ENCODE data around the gene SIAH1. TPM values are rescaled to one million over a fixed set of nuclear protein-coding genes. Genes with fewer than 3 reads are reported as not detected.

Gene SIAH1
- total RNA-seq, 4 donors from 2014 or later: 20.6 to 37.6 (median 34.4) TPM

GRCh38 chr16:48329138-48329537 is 56.1 kb downstream of the SIAH1 start:
- TF ChIP-seq, protein P1, sequence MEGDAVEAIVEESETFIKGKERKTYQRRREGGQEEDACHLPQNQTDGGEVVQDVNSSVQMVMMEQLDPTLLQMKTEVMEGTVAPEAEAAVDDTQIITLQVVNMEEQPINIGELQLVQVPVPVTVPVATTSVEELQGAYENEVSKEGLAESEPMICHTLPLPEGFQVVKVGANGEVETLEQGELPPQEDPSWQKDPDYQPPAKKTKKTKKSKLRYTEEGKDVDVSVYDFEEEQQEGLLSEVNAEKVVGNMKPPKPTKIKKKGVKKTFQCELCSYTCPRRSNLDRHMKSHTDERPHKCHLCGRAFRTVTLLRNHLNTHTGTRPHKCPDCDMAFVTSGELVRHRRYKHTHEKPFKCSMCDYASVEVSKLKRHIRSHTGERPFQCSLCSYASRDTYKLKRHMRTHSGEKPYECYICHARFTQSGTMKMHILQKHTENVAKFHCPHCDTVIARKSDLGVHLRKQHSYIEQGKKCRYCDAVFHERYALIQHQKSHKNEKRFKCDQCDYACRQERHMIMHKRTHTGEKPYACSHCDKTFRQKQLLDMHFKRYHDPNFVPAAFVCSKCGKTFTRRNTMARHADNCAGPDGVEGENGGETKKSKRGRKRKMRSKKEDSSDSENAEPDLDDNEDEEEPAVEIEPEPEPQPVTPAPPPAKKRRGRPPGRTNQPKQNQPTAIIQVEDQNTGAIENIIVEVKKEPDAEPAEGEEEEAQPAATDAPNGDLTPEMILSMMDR (IDR thresholded peaks at IDR 0.05): no peak
- no peak for TF ChIP-seq POLR2A (IDR thresholded peaks at IDR 0.05)
- WGBS, 2 donors: 92 to 94% methylated on average over 4 of the region's 4 CpGs
- DNase-seq (ENCODE audit: low spot score in 2 of 2): no peak
- no peak overlapping the region for H3K4me3 ChIP-seq (ENCODE audit: low read depth, poor library complexity, severe bottlenecking)
- intact Hi-C loops (cut with DNase I; ENCODE audit: low total_unique reads): no loop called here

- DNase-seq (ENCODE audit: low spot score in 2 of 2): no peak
- intact Hi-C loops (cut with DNase I; ENCODE audit: low total_unique reads): no loop called here
- H3K4me3 ChIP-seq (ENCODE audit: low read depth, poor library complexity, severe bottlenecking): no peak overlapping the region
- 79 to 82% methylated on average over 4 of the region's 4 CpGs for WGBS, 2 donors
- TF ChIP-seq, protein P1 (IDR thresholded peaks at IDR 0.05): no peak
- TF ChIP-seq POLR2A (IDR thresholded peaks at IDR 0.05): no peak
Measured at GRCh38 chr16:48326915-48327314, 58.3 kb downstream of the SIAH1 start.

DNA sequence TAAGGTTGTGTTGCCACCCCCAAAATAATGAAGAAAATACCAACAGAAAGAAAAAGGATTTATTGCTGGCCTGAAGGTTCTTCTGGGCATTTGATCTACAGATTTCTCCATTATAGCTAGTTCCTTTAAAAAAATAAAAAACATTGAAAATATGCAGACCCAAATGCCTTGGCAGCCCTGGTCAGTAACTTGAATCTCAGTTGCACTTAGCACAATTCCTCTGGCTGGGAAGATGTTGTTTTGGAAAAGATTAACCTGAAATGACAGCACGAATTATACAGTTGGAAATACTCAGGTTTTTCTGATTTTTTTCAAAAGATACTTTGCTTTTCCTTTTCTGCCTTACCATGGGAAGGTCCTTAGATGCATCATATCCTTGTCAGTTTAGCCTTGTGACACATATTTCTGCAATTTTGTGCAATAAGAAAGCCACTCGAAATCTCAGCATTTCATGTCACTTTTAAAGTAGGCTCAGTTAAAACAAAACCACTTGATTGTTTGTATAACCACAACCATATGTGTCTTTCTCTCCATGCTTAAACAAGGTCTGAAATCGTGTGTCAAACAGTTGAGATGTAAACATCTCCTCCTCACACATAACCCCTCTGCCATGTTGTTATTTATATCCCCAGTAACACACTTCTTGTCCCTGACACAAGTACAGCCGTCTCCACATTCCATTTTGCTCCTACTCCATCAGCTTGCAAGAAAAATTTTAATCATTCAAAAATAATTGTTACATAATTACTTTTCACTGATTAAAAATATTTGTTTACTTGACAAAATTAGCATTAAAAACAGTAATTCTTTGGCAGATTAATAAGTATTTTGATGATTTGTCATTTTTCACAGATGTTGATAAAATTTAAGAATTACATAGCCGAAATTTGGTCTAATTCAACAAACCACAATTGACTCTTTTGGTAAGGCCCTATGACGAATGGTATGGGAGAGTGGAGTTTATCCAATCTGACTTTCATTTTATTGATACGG is 61.1 kb downstream of the SIAH1 start:
- DNase-seq (ENCODE audit: low spot score in 2 of 2): no peak
- no peak for TF ChIP-seq POLR2A (IDR thresholded peaks at IDR 0.05)
- TF ChIP-seq, protein P1 (IDR thresholded peaks at IDR 0.05): no peak
- WGBS, 2 donors: 71 to 75% methylated on average over 7 of the region's 7 CpGs
- intact Hi-C loops (cut with DNase I; ENCODE audit: low total_unique reads): no loop called here
- no peak overlapping the region for H3K4me3 ChIP-seq (ENCODE audit: low read depth, poor library complexity, severe bottlenecking)

- intact Hi-C loops (cut with DNase I; ENCODE audit: low total_unique reads): no loop called here
- H3K4me3 ChIP-seq (ENCODE audit: low read depth, poor library complexity, severe bottlenecking): no peak overlapping the region
- no peak for DNase-seq (ENCODE audit: low spot score in 2 of 2)
- TF ChIP-seq, protein P1 (IDR thresholded peaks at IDR 0.05): no peak
- TF ChIP-seq POLR2A (IDR thresholded peaks at IDR 0.05): no peak
- WGBS, 2 donors: 87 to 91% methylated on average over 2 of the region's 2 CpGs
Measured at GRCh38 chr16:48321317-48322036, 63.7 kb downstream of the SIAH1 start.

GRCh38 chr16:48318630-48319029 is 66.6 kb downstream of the SIAH1 start:
- intact Hi-C loops (cut with DNase I; ENCODE audit: low total_unique reads): no loop called here

More at GRCh38 chr16:48318630-48319029, 66.6 kb downstream of the SIAH1 start:
- peak in 1 of 2 donors; percentile 22 for DNase-seq (ENCODE audit: low spot score in 2 of 2)
- WGBS, 2 donors: 56 to 59% methylated on average over 4 of the region's 4 CpGs
- no peak overlapping the region for H3K4me3 ChIP-seq (ENCODE audit: low read depth, poor library complexity, severe bottlenecking)
- TF ChIP-seq, protein P1 (IDR thresholded peaks at IDR 0.05): no peak
- no peak for TF ChIP-seq POLR2A (IDR thresholded peaks at IDR 0.05)

Data from lower leg skin (tissue), 4 donors.